Activated T-cell treated with anti-CD3 and anti-CD28 coated beads, Interleukin-2, amount 50 U/mL, for 1 hour (primary cell): Measurements from ENCODE around the gene ROPN1.
"Not testable (repeated sequence)": the region's sequence is repeated elsewhere in the genome, so short reads cannot be mapped to it uniquely, and the experiment has no call there.

Source experiments
- DNase-seq: peaks from one replicate; pipeline ENCODE4 v3.0.0-alpha.2; 2020

Gene ROPN1

GRCh38 chr3:123986427-123986826 lies 5.5 kb downstream of the ROPN1 start:
- DNase-seq: no peak

GRCh38 chr3:123984957-123985356 lies 7.0 kb downstream of the ROPN1 start:
- no peak for DNase-seq

DNA sequence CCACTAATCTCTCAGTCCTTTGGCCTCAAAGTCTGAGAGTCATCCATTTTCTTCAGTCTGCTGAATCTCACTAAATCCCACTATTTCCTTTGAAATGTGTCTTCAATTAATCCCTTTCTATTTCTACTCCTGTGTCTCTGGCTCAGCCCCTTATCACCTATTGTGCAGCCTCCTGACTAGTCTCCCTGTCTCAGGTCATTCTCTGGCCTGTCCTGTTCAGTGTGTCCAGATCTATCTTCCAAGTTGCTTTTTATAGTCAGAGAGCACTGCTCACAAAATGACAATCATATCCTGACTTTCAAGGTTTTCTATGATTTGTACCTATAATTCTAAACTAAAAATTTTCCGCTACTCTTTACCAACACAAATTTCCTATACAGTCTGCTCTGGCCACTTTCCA lies 7.6 kb downstream of the ROPN1 start:
- DNase-seq: no peak

DNA sequence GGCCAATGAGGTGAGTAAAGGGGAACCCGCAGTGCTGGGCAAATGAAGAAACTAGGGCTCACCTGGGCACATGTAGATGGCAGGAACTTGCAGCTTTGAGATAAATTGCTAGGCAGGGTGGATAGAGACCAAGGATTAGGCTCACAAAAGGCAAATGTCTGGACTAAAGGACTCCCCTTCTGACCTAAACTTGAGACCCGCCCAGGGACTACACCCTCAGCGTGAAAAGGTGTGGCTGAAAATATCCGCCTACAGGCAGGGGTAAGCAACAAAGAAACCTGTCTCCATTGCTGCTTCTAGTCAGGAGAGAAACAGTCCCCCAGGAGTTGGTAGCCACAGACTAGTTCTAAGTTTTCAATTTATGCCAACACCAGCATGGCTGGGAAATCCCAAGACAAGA lies 10.6 kb downstream of the ROPN1 start:
- not testable (repeated sequence) for DNase-seq

DNA sequence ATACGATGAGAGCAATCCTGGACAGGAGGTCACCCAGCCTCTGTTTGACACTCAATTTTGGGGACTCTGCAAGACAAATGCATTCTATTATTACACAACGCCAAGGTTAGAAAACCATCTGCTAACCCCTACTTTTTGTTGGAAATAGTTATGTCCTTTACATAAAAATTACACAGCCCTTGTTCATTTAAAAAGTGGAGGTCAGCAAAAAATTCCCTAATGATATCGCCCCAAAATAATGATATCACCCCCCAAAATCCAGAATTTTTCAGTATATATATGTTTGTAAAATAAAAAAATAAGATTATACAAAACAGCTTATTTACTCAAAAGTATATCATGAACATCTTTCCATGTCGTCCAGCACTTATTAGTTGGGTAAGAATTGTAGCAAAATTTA lies 11.4 kb downstream of the ROPN1 start:
- DNase-seq: no peak

DNA sequence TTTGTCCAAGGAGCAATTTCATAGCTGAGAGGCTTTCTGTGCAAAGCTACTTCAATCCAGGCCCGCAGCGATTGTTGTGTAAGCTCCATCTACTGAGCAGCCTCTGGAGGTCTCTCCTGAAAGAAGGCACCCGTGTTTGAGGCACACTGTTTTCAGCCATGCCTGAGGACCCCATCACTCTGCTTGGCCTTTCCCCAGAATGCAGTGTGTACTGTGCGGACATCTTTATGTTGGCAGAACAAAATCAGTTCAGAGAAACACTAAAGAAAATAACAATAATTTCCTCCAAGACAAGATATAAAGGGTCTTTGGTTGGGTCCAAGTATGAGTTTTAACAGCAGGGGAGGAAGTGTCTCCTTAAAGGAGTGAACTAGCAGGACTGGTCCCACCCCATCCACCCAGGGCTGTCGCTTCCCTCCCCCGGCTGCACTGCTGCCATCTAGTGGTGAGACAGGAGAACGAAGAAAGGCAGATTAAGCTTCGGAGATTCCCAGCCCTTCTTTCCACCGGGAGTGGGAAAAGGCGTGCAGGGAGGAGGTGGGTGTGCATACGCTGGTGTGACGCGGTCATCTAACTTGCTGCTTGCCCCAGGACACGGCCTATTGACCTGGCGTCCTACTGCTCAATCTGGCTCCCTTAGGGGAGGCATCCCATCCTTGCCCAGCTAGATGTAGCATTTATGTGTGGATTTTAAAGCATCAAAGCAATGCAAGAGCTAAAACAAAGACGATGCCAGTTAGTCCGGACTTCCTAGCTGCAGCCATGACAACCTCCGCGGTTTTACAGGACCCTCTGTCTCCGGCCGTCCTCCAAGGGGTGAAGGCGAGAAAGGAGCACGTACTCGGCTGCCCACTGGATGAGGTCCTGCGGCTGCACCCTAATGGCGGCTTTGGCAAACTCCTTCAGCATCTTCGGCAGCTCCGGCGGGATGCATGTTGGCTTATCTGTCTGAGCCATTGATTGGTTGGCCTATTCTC lies 12.1 kb downstream of the ROPN1 start:
- peak; percentile 21 for DNase-seq

- DNase-seq: not testable (repeated sequence)
Measured at GRCh38 chr3:123976904-123977303, 15.0 kb downstream of the ROPN1 start.

DNA sequence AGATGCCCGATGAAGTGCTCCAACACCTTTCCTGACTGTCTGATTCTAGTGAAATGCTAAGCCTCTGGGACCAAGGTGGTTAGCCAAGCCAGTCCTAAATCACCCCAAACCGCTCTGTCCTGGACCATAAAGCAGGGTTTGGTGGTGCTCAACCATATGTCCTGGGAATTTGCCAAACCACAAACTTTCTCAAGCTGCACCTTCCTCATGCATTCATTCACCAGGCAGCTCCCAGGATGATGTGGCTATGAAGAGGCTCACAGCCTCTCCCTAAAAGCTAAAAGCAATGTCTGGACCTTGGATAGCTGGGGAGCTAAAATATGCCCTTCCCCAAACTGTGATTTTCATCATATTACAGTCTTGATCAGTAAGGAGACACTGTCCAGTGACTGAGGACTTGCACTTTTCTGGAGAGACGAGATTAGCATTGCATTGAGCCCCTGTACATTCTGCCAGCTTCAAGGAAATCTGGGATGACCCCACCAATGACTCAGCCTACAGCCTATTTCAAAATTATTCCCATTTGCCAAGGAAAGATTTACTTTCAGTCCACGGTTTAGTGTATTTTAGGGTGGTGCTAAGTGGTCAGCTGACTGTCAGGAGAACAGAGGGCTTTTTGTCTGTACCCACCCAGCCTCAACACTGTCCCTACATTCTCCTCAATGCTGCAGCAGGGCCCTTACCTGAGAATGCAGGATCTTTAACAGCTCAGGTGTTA lies 15.6 kb downstream of the ROPN1 start:
- DNase-seq: not testable (repeated sequence)

DNA sequence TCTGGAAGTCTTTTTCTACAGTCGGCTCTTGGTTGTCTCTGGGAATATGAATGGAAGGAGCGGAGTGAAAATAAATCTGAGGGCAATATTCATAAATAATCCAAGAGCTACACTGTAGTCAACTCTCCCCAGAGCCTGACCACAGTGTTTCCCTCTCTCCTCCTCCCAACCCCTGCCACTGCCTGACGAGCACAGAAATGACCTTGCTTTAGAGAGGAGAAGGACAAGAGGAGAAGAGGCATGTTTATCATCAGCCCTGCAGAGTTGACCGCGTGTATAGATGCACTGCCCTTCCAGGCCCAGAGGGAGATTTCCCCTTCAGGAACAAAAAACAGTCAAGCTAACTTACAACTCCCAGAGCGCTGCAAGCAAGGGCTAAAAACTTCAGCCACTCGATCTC lies 16.9 kb downstream of the ROPN1 start:
- not testable (repeated sequence) for DNase-seq

DNA sequence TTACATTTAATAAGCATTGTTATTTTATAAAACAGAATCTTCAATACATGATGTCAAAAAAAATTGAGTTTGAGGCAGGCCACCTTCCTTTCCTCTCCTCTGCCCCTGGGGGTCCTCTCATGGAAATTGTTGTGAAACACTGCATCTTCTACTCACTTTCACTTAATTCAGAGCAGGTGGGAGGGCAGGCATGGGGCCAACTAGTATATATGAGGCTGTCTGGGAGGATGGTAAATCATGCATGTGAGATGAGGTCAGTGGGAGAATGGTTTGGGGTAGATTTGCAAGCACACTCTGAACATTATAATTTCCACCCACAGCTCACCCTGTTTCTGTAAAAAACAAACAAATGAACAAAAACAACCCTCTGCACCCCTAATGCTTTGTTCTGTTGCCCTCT lies 20.5 kb downstream of the ROPN1 start:
- no peak for DNase-seq

DNA sequence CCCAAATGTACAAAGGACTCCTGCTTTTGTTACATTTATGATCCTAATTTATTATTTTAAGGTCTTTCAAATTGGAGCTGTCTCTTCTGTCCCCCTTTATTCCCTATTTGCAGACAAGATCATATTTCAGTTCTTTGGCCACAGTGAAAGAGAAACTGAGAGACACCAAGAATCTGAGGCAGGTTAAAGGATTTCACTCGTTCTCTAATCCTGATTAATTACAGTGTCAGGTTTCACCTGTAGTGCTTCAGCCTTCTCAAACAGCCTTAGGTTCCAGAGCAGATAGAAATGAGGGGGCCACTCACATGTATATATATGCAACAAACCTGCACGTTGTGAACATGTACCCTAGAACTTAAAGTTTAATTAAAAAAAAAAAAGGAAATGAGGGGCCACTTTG lies 24.7 kb downstream of the ROPN1 start:
- DNase-seq: not testable (repeated sequence)

DNA sequence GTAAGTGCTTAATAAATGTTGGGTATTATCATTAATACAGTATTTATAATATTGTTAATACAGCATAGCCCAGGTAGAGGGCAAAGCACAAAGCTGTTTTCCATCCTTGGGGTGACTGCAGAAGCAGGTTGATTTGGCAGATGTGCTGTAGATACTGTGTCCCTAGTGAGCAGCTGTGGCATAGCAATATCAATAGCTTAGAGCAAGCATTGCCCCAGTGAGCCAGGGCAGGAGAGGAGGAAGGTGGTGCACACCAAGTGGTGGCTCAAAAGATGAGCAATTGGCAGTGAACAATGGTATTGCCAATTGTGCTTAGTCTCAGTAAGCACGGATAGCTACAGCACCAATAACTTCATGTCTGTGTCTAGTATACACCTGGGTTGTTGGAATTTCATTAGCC lies 25.1 kb downstream of the ROPN1 start:
- DNase-seq: not testable (repeated sequence)

DNA sequence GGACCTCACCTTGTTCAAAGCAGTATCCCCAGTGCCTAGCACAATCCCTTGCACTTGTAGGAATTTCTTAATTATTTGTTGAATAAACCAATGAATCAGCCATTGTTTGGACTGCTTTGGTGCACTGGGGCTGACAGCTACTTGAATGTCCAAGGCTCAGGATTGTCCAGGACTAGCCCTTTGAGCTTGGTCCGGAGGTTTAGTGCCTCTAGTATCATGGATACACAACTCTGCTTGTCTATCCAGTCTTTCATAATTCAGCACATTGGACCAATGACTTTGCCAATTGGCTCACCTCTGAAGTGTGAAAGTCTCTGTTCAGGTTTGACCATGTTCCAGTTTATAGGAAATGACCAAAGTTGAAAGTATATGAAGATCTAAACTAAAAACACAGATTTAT lies 27.1 kb downstream of the ROPN1 start:
- not testable (repeated sequence) for DNase-seq

- no peak for DNase-seq
Measured at GRCh38 chr3:123961508-123961856, 30.4 kb downstream of the ROPN1 start.

DNA sequence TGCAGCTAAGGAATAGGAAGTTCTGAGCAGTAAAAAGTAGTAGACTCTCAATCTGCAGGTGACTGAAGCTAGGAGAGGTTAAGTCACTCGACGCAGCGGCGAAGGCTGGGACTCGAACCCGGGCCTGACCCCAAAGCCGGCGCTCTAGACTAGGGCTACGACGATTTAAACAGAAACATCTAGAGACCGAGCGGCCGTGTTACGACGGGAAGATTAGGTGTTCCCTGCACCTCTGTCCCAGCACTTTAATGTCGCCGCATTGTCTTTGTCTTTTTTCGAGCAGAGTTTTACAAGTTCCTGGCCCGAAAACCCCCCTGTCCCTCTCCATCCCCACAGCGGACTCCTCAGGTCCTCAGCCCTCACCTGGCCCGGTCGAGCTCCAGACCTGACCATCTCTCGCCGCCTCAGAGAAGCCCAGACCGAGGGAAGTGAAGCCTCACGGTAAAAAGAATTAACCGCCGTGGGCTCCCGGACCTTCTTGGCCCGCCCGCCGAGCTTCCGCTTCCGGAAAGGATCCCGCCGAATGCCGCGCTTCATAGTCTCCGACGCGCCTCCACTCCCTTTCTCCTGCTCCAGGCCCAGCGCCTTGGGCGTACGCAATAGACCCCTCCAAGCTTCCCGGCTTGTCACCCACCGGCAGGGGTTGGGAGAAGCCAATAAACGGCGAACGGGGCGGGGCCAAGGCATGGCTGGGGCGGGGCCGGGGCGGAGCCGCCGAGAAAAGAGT lies 31.0 kb downstream of the ROPN1 start, which contains the start of gene CCDC14:
Gene CCDC14 (minus strand): TSS at position 449 of the 727 bp plus-strand sequence. CDS start 56 bp downstream, at position 393.
- peak; percentile 78 for DNase-seq

DNA sequence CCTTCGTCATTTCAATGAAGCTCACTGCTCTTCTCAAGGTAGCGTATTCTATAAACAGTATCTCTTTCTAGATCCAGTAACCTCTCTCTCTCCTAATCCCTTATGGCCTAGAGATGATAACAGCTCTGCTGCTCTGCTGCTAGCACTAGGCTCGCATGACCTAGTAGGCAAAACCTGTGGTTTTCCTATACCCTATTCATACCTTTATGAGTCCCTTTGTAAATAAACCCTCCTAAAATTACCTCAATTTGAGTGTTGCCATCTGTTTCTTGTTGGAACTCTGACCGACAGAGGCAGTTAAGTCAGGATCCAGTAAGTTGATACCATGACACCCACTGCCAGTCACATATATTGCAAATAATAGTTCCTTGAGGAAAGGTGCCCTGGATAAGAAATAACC lies 38.2 kb downstream of the ROPN1 start:
- no peak for DNase-seq

GRCh38 chr3:123952844-123953520 lies 38.9 kb downstream of the ROPN1 start:
- DNase-seq: no peak

DNA sequence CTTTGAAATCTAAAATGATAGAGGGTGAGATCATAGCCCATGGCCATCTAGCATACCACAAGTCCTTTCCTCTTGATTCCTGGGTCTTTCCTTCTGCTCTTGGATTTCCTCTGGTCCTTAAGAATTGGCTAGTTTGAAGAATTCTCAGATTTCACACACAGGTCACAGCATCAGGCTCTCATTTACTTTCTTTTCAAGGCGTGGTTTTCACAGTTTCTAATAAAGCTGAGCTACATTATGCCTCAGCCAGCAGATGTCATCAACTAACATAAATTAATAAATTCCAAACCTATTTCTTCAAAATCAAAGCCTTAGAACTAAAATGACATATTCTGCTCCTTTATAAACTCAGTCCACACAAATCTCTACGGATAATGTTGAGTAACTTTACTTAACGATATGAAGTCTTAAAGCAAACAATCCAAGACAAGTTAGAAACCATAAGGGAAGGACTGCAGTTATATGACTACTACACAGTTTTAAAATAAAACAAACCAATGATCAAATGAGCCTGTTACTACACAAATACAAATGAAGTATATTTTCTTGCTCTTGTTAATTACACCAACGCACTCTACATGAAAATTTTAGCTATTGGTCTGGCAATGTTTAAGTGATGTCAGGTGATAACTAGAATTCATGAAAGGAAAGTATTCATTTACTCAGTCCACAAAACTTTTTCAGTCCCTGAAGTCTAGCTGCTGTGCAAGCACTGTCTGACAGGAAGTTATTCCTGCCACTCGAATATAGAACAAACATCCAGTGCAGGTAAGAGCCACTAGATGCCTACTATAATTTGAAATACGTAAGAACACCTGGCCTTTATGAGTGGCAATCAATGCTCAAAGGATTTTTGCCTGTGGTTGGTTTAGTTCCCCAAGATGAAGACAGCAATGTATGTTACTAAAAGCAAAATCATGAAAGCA lies 40.1 kb downstream of the ROPN1 start:
- DNase-seq: no peak

- no peak for DNase-seq
Measured at GRCh38 chr3:123949641-123950040, 42.3 kb downstream of the ROPN1 start.

- no peak for DNase-seq
Measured at GRCh38 chr3:123948449-123948848, 43.5 kb downstream of the ROPN1 start.

DNA sequence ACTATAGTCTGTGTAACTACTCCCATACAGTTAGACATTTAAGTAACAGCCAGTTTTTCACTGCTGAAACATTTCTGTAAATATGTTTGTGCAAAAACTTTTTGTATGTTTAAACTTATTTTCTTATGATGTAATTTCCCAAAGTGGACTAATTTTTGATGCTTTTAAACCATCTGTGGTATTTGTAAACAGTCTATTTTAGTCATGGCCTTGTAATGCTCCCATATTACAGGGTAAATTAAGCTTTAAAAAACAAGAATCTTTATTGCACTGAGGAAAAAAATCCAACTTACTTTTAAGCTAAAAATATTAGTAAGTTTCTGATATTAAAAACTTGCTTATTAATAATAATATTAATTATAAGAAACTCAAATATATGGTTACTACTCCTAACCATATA lies 44.4 kb downstream of the ROPN1 start:
- no peak for DNase-seq

DNA sequence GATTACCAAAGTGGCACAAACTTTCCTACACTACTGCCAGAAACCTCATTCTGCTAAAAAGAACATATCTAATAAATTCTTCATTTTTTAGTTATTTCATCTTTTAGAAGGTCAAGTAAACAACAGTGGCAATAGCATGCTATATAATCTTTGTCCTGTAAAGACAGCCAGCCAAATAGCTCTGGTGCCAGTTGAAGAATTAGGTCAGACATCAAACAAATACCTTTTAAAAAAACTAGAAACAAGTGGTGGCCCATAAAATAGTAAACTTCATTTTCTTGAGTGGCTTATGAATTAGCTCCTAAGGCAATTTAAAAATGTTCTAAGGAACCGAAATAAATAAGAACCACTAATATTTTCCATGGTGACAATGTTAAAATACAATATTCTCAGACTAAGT lies 50.4 kb downstream of the ROPN1 start:
- no peak for DNase-seq
